ENCODE results near the gene C10orf143.

- TF ChIP-seq CTCF (IDR thresholded peaks at IDR 0.05) (no peak), POLR2A (IDR thresholded peaks at IDR 0.05) (no peak)
These were observed 11.3 kb downstream of the C10orf143 start for GRCh38 chr10:130099344-130099743.

All from Peyer's patch (tissue), 4 donors.